ENCODE measurements around the gene PPY.

DNA sequence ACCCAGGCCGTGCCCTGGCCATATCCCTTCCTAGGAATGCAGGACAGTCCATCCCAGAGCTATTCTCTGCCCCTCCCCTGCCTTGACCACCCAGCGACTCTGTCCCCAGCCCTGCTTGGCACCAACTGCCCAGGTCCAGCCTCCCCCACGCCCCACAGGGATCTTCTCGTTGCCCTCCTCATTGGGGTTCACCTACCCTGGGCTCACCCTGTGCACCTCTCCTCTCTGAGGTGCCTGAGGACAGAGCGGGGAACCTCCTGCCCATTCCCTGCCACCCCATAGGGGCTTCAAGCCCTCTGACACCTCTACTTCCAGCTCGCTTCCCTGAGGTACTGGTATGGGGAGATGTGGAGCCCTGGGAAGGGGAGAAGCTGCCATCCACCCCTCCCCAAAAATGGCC lies 28.7 kb downstream of the PPY start:
- TF ChIP-seq, protein P1, sequence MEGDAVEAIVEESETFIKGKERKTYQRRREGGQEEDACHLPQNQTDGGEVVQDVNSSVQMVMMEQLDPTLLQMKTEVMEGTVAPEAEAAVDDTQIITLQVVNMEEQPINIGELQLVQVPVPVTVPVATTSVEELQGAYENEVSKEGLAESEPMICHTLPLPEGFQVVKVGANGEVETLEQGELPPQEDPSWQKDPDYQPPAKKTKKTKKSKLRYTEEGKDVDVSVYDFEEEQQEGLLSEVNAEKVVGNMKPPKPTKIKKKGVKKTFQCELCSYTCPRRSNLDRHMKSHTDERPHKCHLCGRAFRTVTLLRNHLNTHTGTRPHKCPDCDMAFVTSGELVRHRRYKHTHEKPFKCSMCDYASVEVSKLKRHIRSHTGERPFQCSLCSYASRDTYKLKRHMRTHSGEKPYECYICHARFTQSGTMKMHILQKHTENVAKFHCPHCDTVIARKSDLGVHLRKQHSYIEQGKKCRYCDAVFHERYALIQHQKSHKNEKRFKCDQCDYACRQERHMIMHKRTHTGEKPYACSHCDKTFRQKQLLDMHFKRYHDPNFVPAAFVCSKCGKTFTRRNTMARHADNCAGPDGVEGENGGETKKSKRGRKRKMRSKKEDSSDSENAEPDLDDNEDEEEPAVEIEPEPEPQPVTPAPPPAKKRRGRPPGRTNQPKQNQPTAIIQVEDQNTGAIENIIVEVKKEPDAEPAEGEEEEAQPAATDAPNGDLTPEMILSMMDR (IDR thresholded peaks at IDR 0.05), result no peak
- TF ChIP-seq POLR2A (IDR thresholded peaks at IDR 0.05), result no peak
- no peak for TF ChIP-seq POLR2AphosphoS5 (IDR thresholded peaks at IDR 0.05)
- no peak for TF ChIP-seq EP300 (IDR thresholded peaks at IDR 0.05)
